Tibial nerve (tissue), 4 donors: ENCODE results near the gene ROPN1. TPM values are rescaled to one million over a fixed set of nuclear protein-coding genes. Genes with fewer than 3 reads are reported as not detected.
"Not testable (repeated sequence)": the region's sequence is repeated elsewhere in the genome, so short reads cannot be mapped to it uniquely, and the experiment has no call there.

ENCODE experiments used
- DNase-seq, 2 donors: peaks; one replicate each; pipeline ENCODE4 v3.0.0-alpha.2; 2019; ENCODE audit warnings: low spot score in 2 of 2
- H3K27ac ChIP-seq, 4 donors: fragments of 200-600 bp; sonication (generic) in 3 of 4; one replicate each; pipeline ENCODE4 v1.5.1; 2017 to 2019; ENCODE audit warnings: mild to moderate bottlenecking in 1 of 4
- H3K27me3 ChIP-seq, 2 donors: fragments of 200-600 bp; sonication (generic) in 1 of 2; one replicate each; pipeline versions ENCODE4 v1.5.1 to v1.6.0; 2017 to 2019
- H3K36me3 ChIP-seq, 3 donors: fragments of 200-600 bp; sonication (generic); one replicate each; pipeline ENCODE4 v1.5.1; 2018 to 2019
- H3K4me1 ChIP-seq, 4 donors: fragments of 200-600 bp; sonication (generic) in 3 of 4; one replicate each; pipeline ENCODE4 v1.5.1; 2017 to 2019
- H3K4me3 ChIP-seq, 4 donors: fragments of 200-600 bp; sonication (generic) in 3 of 4; one replicate each; pipeline ENCODE4 v1.5.1; 2017 to 2019; ENCODE audit warnings: mild to moderate bottlenecking in 1 of 4, moderate library complexity in 1 of 4
- H3K9me3 ChIP-seq, 4 donors: fragments of 200-600 bp; sonication (generic) in 3 of 4; one replicate each; pipeline ENCODE4 v1.5.1; 2017 to 2019
- CTCF ChIP-seq, 5 experiments: fragments of 200-600 bp in 3 of 5; fragments of 450-650 bp in 2 of 5; sonication (generic) in 3 of 5; IDR thresholded peaks; one replicate each; pipeline ENCODE4 v1.5.1; 2016 to 2019; ENCODE audit warnings: antibody characterized with exemption in 5 of 5, mild to moderate bottlenecking in 3 of 5, moderate library complexity in 2 of 5
- EP300 ChIP-seq, 2 donors: sonication (generic); formaldehyde crosslinking; IDR thresholded peaks; one replicate each; pipeline ENCODE4 v1.6.1; 2017; ENCODE audit warnings: antibody characterized with exemption in 2 of 2, mild to moderate bottlenecking in 1 of 2
- POLR2A ChIP-seq, 2 donors: fragments of 450-650 bp; IDR thresholded peaks; one replicate each; pipeline ENCODE4 v1.6.1; 2017; ENCODE audit warnings: antibody characterized with exemption in 2 of 2, mild to moderate bottlenecking in 2 of 2, moderate library complexity in 2 of 2
- WGBS, 2 donors: methylation state at CpG; one replicate each; pipeline ENCODE4 v1.1.5; 2018; 5-methylcytosine and 5-hydroxymethylcytosine counted together
- total RNA-seq, 4 donors: library from RNA; depleted of rRNA; stranded (reverse); fragments of >200 nt; gene quantifications; one replicate each; pipeline ENCODE4 v1.1.0, GENCODE V29; 2016

Gene ROPN1
- total RNA-seq, 4 donors from 2014 or later = not detected

GRCh38 chr3:123971406-123971805, 20.5 kb downstream of the ROPN1 start:
- Histone ChIP-seq H3K4me3 (no peak overlapping the region), H3K36me3 (no peaks in the 10 kb centered on the region), H3K4me1 (no peaks in the 10 kb centered on the region), H3K9me3 (no peaks in the 10 kb centered on the region), H3K27me3 (no peaks in the 10 kb centered on the region), H3K27ac (no peak overlapping the region)
- no peak for TF ChIP-seq POLR2A (IDR thresholded peaks at IDR 0.05)
- no peak for TF ChIP-seq CTCF (IDR thresholded peaks at IDR 0.05)
- TF ChIP-seq EP300 (IDR thresholded peaks at IDR 0.05) = no peak
- DNase-seq = no peak

GRCh38 chr3:123967260-123967659, 24.7 kb downstream of the ROPN1 start:
- not testable (repeated sequence) for H3K9me3 ChIP-seq, H3K36me3 ChIP-seq, H3K27ac ChIP-seq, H3K4me1 ChIP-seq, H3K4me3 ChIP-seq, DNase-seq, H3K27me3 ChIP-seq
- WGBS, 2 donors = 32 to 33% methylated on average over 2 of the region's 2 CpGs

GRCh38 chr3:123966799-123967198, 25.1 kb downstream of the ROPN1 start:
- WGBS, 2 donors = 43 to 64% methylated on average over 1 of the region's 1 CpG
- not testable (repeated sequence) for H3K27ac ChIP-seq, H3K4me3 ChIP-seq, H3K36me3 ChIP-seq, H3K27me3 ChIP-seq, H3K9me3 ChIP-seq, H3K4me1 ChIP-seq, DNase-seq

GRCh38 chr3:123964793-123965192, 27.1 kb downstream of the ROPN1 start:
- H3K4me3 ChIP-seq, H3K9me3 ChIP-seq, H3K27ac ChIP-seq, H3K27me3 ChIP-seq, H3K36me3 ChIP-seq, DNase-seq: not testable (repeated sequence)
- 57 to 60% methylated on average over 1 of the region's 1 CpG for WGBS, 2 donors
- peaks cover 0 to 12% (median 0%) of the 10 kb centered on the region in 4 donors for H3K4me1 ChIP-seq

GRCh38 chr3:123961508-123961856, 30.4 kb downstream of the ROPN1 start:
- H3K9me3 ChIP-seq = no peaks in the 10 kb centered on the region
- no peaks in the 10 kb centered on the region for H3K36me3 ChIP-seq
- peaks cover 0 to 22% (median 0%) of the 10 kb centered on the region in 4 donors for H3K4me1 ChIP-seq
- DNase-seq = no peak
- H3K27ac ChIP-seq = peak overlapping the region in 3 of 4 donors; percentile 66 to 86 (median 72)
- peak overlapping the region; percentile 54 to 71 (median 67) for H3K4me3 ChIP-seq
- H3K27me3 ChIP-seq = no peaks in the 10 kb centered on the region
- TF ChIP-seq POLR2A (IDR thresholded peaks at IDR 0.05) (no peak), CTCF (IDR thresholded peaks at IDR 0.05) (no peak), EP300 (IDR thresholded peaks at IDR 0.05) (no peak)
- 5 to 6% methylated on average over 15 of the region's 15 CpGs for WGBS, 2 donors

- DNase-seq = peak; percentile 75 to 86
- peak within 1 kb of the TSS; percentile 54 to 71 (median 67) for H3K4me3 ChIP-seq
- peak within 1 kb of the TSS; percentile 58 to 86 (median 69) for H3K27ac ChIP-seq
- peak in 1 of 2 donors; percentile 89 for TF ChIP-seq EP300 (IDR thresholded peaks at IDR 0.05)
- TF ChIP-seq CTCF (IDR thresholded peaks at IDR 0.05) = peak in 2 of 5 experiments; percentile 32 to 39
- peak; percentile 20 to 65 for TF ChIP-seq POLR2A (IDR thresholded peaks at IDR 0.05)
- H3K36me3 ChIP-seq = peaks cover 0 to 3% (median 0%) of the 10 kb centered on the region in 3 donors
- peaks cover 0 to 22% (median 0%) of the 10 kb centered on the region in 4 donors for H3K4me1 ChIP-seq
- H3K27me3 ChIP-seq = no peaks in the 10 kb centered on the region
- no peaks in the 10 kb centered on the region for H3K9me3 ChIP-seq
- 1% methylated on average over 41 to 44 of the region's 55 CpGs for WGBS, 2 donors
These were observed 31.0 kb downstream of the ROPN1 start, which contains the start of gene CCDC14 for GRCh38 chr3:123960781-123961507. CCDC14 (minus strand) TSS chr3:123961229; CDS start chr3:123961173, 56 bp downstream.
